HCT116 (cell line): ENCODE measurements around the gene SUMO3. TPM values are rescaled to one million over a fixed set of nuclear protein-coding genes. Genes with fewer than 3 reads are reported as not detected.

Source experiments
- ATAC-seq: fragments of 200-7000 bp; cut with Tn5 transposase; 2 replicates; pipeline ENCODE4 v1.9.1; 2020; ENCODE audit warnings: mild to moderate bottlenecking, moderate library complexity
- BruUV-seq: library from RNA; stranded (reverse); fragments of 400-500 nt; replicated peaks from 2 replicates; lab custom pipeline; 2021; lab: Mats Ljungman, UMichigan
- CTCF ChIA-PET: fragments of 300-600 bp; sonication (Branson Sonifier 250); formaldehyde crosslinking; loops from one replicate; lab custom pipeline; 2021; ENCODE audit warnings: antibody characterized with exemption; lab: Charles Lee
- POLR2A ChIA-PET: fragments of 300-600, 350-600 bp; sonication (Branson Sonifier 250); formaldehyde crosslinking; loops from one replicate; lab custom pipeline; 2021; ENCODE audit warnings: antibody characterized with exemption; lab: Charles Lee
- RAD21 ChIA-PET, 2 experiments: fragments of 300-600 bp; sonication (Branson Sonifier 250); formaldehyde crosslinking; loops; one replicate each; lab custom pipeline; 2023; ENCODE audit warnings: low total read pairs in 2 of 2; ENCODE audit not compliant: uncharacterized antibody in 2 of 2, unreplicated experiment in 2 of 2, low non-redundant PET in 1 of 2; lab: Charles Lee
- DNase-seq: peaks from one replicate; pipeline ENCODE4 v3.0.0-alpha.2; 2010; ENCODE audit warnings: low read depth, low spot score
- H2AFZ ChIP-seq: fragments of 200-600 bp; shearing (Covaris generic), sonication (generic); 2 replicates; pipeline ENCODE4 v1.6.1; 2017; ENCODE audit warnings: low read depth, mixed run types, mixed read lengths, antibody characterized with exemption, low read length; ENCODE audit not compliant: poor library complexity, severe bottlenecking
- H3K27ac ChIP-seq: 2 replicates; pipeline ENCODE4 v1.5.1; 2012; ENCODE audit warnings: low read depth, low read length
- H3K27me3 ChIP-seq: fragments of 200-600 bp; sonication (generic); 2 replicates; pipeline ENCODE4 v1.6.1; 2016; ENCODE audit warnings: mixed run types, low read length, mixed read lengths; ENCODE audit not compliant: insufficient read depth
- H3K36me3 ChIP-seq, 2 experiments: fragments of 200-500 bp in 1 of 2; fragments of 200-600 bp in 1 of 2; sonication (Bioruptor generic) in 1 of 2; sonication (generic) in 1 of 2; 2 replicates each; pipeline versions ENCODE4 v1.5.1 to v1.6.1; 2014 to 2016; ENCODE audit warnings: low read length in 2 of 2, inconsistent platforms in 1 of 2, mixed read lengths in 1 of 2, mixed run types in 1 of 2; ENCODE audit not compliant: insufficient read depth in 2 of 2, control insufficient read depth in 1 of 2
- H3K4me1 ChIP-seq, 2 experiments: fragments of 200-600 bp in 1 of 2; sonication (generic) in 1 of 2; 2 replicates each; pipeline versions ENCODE4 v1.5.1 to v1.6.1; 2012 to 2017; ENCODE audit warnings: low read length in 2 of 2, inconsistent platforms in 1 of 2, mild to moderate bottlenecking in 1 of 2, mixed read lengths in 1 of 2, mixed run types in 1 of 2, moderate library complexity in 1 of 2; ENCODE audit not compliant: insufficient read depth in 2 of 2, control insufficient read depth in 1 of 2
- H3K4me2 ChIP-seq: fragments of 200-600 bp; sonication (generic); 2 replicates; pipeline ENCODE4 v1.6.1; 2017; ENCODE audit warnings: mixed run types, low read length, mixed read lengths
- H3K4me3 ChIP-seq, 2 experiments: fragments of 200-600 bp in 1 of 2; sonication (generic) in 1 of 2; replicated peaks in 1 of 2; 2 replicates each; pipeline ENCODE4 v1.5.1; 2011 to 2016; ENCODE audit warnings: low read length in 2 of 2, control low read depth in 1 of 2, low read depth in 1 of 2, mild to moderate bottlenecking in 1 of 2, mixed read lengths in 1 of 2, mixed run types in 1 of 2
- H3K79me2 ChIP-seq: fragments of 200-600 bp; sonication (generic); 2 replicates; pipeline ENCODE4 v1.6.1; 2017; ENCODE audit warnings: mild to moderate bottlenecking, mixed run types, low read length, moderate library complexity, mixed read lengths; ENCODE audit not compliant: insufficient read depth
- H3K9ac ChIP-seq: fragments of 200-600 bp; sonication (generic); 2 replicates; pipeline ENCODE4 v1.6.1; 2016; ENCODE audit warnings: low read length, mixed read lengths
- H3K9me2 ChIP-seq: fragments of 200-600 bp; sonication (generic), shearing (Covaris generic); 2 replicates; pipeline ENCODE4 v1.6.1; 2017; ENCODE audit warnings: mixed run types, mild to moderate bottlenecking, moderate library complexity; ENCODE audit not compliant: insufficient read depth
- H3K9me3 ChIP-seq, 2 experiments: fragments of 200-500 bp in 1 of 2; fragments of 200-600 bp in 1 of 2; sonication (Bioruptor generic) in 1 of 2; sonication (generic) in 1 of 2; 2 replicates each; pipeline ENCODE4 v1.6.1; 2014 to 2017; ENCODE audit warnings: low read length in 2 of 2, mixed read lengths in 2 of 2, inconsistent platforms in 1 of 2, low read depth in 1 of 2, mild to moderate bottlenecking in 1 of 2, mixed run types in 1 of 2, moderate library complexity in 1 of 2; ENCODE audit not compliant: control insufficient read depth in 1 of 2, insufficient read depth in 1 of 2
- H4K20me1 ChIP-seq: fragments of 200-600 bp; sonication (generic), shearing (Covaris generic); 2 replicates; pipeline ENCODE4 v1.6.1; 2017; ENCODE audit warnings: mixed run types, mild to moderate bottlenecking, moderate library complexity; ENCODE audit not compliant: insufficient read depth
- POLR2AphosphoS5 ChIP-seq: IDR thresholded peaks from 2 replicates; pipeline ENCODE4 v1.6.1; 2011; ENCODE audit warnings: mild to moderate bottlenecking, low read depth, low read length, moderate library complexity
- SIN3A ChIP-seq: IDR thresholded peaks from 2 replicates; pipeline ENCODE4 v1.6.1; 2012; ENCODE audit warnings: low read depth
- SP1 ChIP-seq: IDR thresholded peaks from 2 replicates; pipeline ENCODE4 v1.6.1; 2012; ENCODE audit warnings: low read depth
- SRF ChIP-seq: IDR thresholded peaks from 2 replicates; pipeline ENCODE4 v1.6.1; 2012; ENCODE audit warnings: low read depth
- ZBTB33 ChIP-seq: IDR thresholded peaks from 2 replicates; pipeline ENCODE4 v1.6.1; 2011; ENCODE audit warnings: mild to moderate bottlenecking, low read length, moderate library complexity; ENCODE audit not compliant: insufficient replicate concordance; ENCODE audit errors: extremely low read depth
- ZNF274 ChIP-seq: fragments of 200-500 bp; sonication (Bioruptor generic); IDR thresholded peaks from 2 replicates; pipeline ENCODE4 v1.6.1; 2014; ENCODE audit warnings: mild to moderate bottlenecking, low read depth, low read length, inconsistent platforms
- intact Hi-C: fragments of 100-400 bp; cut with micrococcal nuclease; formaldehyde crosslinking; loops from 2 replicates; pipeline ENCODE4 v1.10.0; 2022
- total RNA-seq: library from RNA; stranded (reverse); gene quantifications from one replicate; pipeline ENCODE4 v1.2.1, GENCODE V29; 2021; ENCODE audit not compliant: unreplicated experiment
- TF ChIP-seq, protein P1 (sequence below), 3 experiments: fragments of 200-600 bp in 1 of 3; sonication (generic) in 1 of 3; IDR thresholded peaks in 2 of 3; conservative IDR thresholded peaks in 1 of 3; 2 replicates each; pipeline ENCODE4 v1.5.1; 2012 to 2017; ENCODE audit warnings: low read depth in 2 of 3, low read length in 2 of 3, antibody characterized with exemption in 1 of 3, borderline replicate concordance in 1 of 3, control low read depth in 1 of 3, mild to moderate bottlenecking in 1 of 3, mixed read lengths in 1 of 3, mixed run types in 1 of 3, moderate library complexity in 1 of 3; ENCODE audit not compliant: insufficient read depth in 1 of 3

Gene SUMO3
- total RNA-seq, 1 experiment from 2014 or later = 31.5 TPM

- POLR2A ChIA-PET = no interaction called here
- CTCF ChIA-PET = no interaction called here
- Histone ChIP-seq H3K9me3 (no peaks in the 10 kb centered on the region), H2AFZ (no peak overlapping the region), H3K27ac (no peak overlapping the region)
- DNase-seq (no peak), ATAC-seq (no peak)
- no peak for TF ChIP-seq SRF
- no peak for TF ChIP-seq SP1
- TF ChIP-seq ZBTB33 = no peak
- TF ChIP-seq, protein P1, sequence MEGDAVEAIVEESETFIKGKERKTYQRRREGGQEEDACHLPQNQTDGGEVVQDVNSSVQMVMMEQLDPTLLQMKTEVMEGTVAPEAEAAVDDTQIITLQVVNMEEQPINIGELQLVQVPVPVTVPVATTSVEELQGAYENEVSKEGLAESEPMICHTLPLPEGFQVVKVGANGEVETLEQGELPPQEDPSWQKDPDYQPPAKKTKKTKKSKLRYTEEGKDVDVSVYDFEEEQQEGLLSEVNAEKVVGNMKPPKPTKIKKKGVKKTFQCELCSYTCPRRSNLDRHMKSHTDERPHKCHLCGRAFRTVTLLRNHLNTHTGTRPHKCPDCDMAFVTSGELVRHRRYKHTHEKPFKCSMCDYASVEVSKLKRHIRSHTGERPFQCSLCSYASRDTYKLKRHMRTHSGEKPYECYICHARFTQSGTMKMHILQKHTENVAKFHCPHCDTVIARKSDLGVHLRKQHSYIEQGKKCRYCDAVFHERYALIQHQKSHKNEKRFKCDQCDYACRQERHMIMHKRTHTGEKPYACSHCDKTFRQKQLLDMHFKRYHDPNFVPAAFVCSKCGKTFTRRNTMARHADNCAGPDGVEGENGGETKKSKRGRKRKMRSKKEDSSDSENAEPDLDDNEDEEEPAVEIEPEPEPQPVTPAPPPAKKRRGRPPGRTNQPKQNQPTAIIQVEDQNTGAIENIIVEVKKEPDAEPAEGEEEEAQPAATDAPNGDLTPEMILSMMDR (IDR thresholded peaks at IDR 0.05 in 2 of 3, conservative IDR thresholded peaks at IDR 0.05 in 1 of 3; ENCODE audit: borderline replicate concordance in 1 of 3, insufficient read depth in 1 of 3, low read depth in 2 of 3, low read length in 2 of 3) = no peak
- TF ChIP-seq POLR2AphosphoS5 = no peak
- TF ChIP-seq SIN3A = no peak
- no peak for TF ChIP-seq ZNF274
- TF ChIP-seq, all 23 proteins: peak for 0
- Histone ChIP-seq H3K36me3 (peaks cover 17 to 33% of the 10 kb centered on the region in 2 experiments; a peak in 3 of 4 replicates), H3K4me1 (peaks cover 10 to 16% of the 10 kb centered on the region in 2 experiments; a peak in 3 of 4 replicates), H3K4me2 (no peak overlapping the region), H3K79me2 (peaks cover 15% of the 10 kb centered on the region; the same call in 1 of the 2 replicates), H3K27me3 (no peaks in the 10 kb centered on the region), H3K4me3 (no peak overlapping the region), H3K9me2 (no peaks in the 10 kb centered on the region), H3K9ac (no peak overlapping the region), H4K20me1 (no peaks in the 10 kb centered on the region)
- RAD21 ChIA-PET = no interaction called here
- no TSS peak for BruUV-seq
- intact Hi-C loops = no loop called here
These were observed 32.4 kb upstream of the SUMO3 start for GRCh38 chr21:44850208-44850800.
